ENCODE data around the gene H2AZ2.

DNA sequence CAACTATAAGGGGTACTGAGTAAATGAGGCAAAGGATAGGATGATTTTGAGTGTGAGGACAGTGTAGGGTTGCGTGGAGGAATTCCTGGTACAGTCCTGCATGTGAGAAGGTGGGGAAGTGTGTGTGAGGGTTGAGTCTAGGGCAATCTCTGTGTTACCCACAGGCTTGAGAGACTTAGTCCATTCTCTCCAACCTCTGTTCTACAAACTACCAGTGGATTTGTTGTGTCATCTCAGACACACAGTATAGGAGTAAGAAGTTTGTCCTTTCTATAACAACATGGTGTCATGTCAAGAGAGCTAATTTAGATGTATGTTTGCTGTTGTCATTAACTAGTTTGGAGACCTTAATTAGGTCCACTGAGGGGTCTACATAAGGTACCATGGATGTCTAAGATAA, 24.9 kb upstream of the H2AZ2 start:
- TF ChIP-seq, protein P1, sequence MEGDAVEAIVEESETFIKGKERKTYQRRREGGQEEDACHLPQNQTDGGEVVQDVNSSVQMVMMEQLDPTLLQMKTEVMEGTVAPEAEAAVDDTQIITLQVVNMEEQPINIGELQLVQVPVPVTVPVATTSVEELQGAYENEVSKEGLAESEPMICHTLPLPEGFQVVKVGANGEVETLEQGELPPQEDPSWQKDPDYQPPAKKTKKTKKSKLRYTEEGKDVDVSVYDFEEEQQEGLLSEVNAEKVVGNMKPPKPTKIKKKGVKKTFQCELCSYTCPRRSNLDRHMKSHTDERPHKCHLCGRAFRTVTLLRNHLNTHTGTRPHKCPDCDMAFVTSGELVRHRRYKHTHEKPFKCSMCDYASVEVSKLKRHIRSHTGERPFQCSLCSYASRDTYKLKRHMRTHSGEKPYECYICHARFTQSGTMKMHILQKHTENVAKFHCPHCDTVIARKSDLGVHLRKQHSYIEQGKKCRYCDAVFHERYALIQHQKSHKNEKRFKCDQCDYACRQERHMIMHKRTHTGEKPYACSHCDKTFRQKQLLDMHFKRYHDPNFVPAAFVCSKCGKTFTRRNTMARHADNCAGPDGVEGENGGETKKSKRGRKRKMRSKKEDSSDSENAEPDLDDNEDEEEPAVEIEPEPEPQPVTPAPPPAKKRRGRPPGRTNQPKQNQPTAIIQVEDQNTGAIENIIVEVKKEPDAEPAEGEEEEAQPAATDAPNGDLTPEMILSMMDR (IDR thresholded peaks at IDR 0.05), result no peak
- TF ChIP-seq POLR2AphosphoS5 (IDR thresholded peaks at IDR 0.05), result no peak
- TF ChIP-seq EP300 (IDR thresholded peaks at IDR 0.05), result no peak
- no peak for TF ChIP-seq POLR2A (IDR thresholded peaks at IDR 0.05)

All from gastroesophageal sphincter (tissue), 3 donors.